ENCODE measurements around the gene PCSK6. TPM values are rescaled to one million over a fixed set of nuclear protein-coding genes. Genes with fewer than 3 reads are reported as not detected.
"Not testable (repeated sequence)": the region's sequence is repeated elsewhere in the genome, so short reads cannot be mapped to it uniquely, and the experiment has no call there.

PCSK6 gene
- total RNA-seq, 1 donor from 2014 or later = 20.9 TPM

DNA sequence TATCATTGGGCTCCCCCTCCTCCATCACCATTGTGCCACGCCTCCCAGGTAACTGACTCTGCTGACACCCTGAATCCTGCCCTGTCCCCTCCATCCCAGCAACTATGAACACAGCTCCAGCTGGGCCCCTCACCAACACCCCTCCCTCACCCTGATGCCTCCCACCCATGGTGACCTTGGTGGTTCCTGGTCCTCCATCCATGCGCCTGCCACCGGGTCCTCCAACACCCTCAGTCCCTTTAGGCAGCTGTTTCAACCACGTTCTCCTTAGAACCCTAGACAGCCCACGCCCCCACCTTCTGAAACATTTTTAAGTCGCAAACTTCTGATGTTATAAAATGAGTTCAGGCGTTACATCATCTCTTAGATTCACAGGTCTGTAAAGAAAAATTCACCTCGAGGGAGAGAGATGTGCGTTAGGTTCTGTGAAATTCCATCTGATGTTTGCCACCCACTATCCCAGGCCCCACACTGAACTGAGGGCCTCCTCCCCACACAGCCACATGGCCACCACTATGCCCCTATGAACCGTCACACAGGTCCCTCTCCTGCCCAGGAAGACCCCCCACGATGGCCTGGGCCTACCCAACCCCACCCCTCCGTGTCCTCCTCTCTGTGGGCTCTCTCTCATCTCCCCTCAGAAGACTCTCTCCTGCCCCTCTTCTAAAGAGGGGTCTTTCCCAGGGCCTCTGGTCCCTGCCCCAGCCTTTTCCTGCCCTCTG, 29.8 kb downstream of the PCSK6 start:
- DNase-seq = no peak

DNA sequence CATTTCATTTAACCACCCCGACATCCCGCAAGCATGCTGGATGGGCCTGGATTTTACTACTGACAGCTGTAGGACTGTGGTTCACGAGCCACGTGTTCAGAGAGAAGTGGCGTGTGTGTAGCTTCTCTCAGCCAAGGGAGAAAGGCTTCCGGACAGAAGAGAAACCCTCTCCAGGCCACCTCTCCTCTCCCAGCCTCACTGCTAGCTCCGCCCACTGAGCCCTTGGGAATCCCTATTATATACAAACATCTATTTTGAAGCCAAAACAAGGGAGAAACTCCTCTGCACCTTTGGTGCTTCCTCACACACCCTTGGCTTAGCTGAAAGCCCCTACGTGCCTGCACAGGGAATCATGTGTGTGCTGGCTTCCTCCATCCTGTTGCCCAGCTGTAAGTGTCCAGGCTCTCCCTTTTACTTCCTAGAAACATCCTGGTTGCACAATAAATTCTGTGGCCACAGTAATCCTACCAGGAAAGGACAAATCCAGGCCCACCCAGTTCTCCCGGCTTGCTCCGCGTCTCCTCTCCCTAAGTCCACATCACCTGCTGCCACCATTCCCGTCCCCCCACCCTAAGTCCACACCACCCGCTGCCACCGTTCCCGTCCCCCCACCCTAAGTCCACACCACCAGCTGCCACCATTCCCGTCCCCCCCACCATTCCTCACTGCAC, 30.5 kb downstream of the PCSK6 start:
- peak; percentile 36 for DNase-seq

DNA sequence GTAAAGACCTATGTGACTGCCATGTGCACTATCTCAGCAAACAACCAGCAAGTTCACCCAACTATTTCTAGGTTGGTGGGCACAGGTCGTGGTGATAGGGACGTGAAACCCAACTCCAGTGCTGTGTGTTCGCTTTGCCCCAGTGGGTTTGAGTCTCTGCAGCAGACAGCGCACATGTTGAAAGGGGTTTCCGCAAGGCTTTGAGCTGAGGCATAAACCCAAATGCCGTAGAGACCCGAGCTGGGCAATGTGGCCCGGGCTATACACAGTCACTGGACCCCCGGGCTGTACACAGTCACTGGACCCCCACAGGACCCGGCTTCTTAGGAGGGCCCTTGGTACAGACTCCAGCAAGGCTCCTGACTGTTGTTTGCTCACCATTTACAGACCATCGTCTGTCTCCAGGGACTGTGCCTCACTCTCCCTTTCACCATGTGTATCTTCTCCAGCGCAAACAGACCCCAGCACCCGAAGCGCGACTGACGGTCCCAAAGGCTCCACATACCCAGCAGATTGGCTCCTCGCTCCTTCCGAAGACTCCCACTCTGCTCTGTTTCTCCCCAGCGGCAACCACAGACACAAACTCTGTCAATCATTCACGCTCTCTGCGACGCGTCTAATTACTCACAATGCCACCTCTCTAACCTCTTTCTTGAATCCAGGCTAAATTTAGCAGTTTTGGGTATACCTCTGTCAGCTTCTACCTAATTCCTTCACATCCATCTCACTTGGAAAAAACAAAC, 31.2 kb downstream of the PCSK6 start:
- no peak for DNase-seq

GRCh38 chr15:101457696-101458095, 31.8 kb downstream of the PCSK6 start:
- DNase-seq = peak; percentile 20

DNA sequence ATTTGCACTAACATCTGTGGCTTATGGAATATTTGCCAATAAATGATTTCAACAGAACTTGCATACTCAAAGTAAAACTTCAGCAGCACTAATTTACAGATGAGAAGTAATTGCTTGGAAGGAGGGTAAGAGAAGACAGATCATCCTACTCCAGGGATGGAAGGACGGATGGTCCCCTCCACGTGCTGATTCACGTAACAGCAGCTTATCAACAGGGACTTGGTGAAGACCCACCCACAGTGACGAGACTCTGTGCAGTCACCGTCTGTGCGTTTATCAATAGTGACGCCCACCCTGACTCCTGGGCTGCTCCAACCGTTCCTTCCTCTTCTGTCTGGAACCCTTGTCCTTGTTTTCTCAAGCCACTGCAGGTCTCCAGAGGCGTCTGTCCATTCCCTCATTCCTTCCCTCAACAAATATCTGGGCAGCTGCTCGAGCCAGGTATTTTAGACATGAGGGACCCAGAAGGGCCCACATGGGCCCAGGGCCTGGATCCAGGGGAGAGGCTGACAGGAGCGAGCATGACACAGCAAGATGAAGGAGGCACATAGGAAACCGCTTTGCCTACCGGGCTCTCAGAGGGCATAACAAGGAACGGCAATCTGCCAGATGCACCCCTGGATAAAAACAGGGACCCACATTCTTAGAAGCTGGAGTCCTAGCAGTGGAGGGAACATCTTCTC, 33.3 kb downstream of the PCSK6 start:
- DNase-seq = peak; percentile 84

DNA sequence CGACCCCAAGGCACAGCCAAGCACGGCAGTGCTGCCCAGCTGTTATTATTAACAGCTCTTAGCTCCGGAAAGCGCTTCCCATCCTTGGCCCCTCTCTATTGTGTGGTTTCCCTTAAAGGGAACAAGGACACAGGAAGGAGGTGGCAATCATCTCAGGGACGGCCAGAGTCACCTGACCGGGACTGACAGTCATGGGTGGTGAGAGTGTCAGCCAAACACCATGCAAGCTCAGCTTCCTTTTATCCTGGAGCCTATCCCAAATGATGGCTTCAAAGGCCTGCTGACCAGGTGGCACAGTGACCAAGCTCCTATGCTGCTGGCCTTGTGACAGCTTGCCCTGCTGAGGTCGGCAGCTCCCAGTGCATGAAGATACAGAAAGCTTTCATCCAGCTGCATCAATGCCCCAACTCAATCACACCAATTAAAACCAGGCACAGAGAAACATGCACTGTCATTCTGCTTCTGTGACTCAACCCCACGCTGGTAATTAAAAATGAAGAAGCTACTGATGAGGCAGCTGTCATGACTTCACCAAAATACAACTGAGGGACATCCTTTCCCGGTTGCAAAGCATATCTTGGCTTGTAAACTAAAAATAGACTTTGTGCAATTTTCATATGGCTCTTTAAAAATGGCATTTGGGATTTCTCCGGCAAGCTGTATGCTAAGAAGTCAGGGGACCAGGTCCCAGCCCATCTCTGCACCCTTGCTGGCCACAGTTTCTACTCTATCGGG, 34.0 kb downstream of the PCSK6 start:
- DNase-seq = peak; percentile 84

GRCh38 chr15:101454781-101455180, 34.7 kb downstream of the PCSK6 start:
- DNase-seq = not testable (repeated sequence)

- no peak for DNase-seq
Observed at GRCh38 chr15:101454365-101454764, 35.1 kb downstream of the PCSK6 start.

DNA sequence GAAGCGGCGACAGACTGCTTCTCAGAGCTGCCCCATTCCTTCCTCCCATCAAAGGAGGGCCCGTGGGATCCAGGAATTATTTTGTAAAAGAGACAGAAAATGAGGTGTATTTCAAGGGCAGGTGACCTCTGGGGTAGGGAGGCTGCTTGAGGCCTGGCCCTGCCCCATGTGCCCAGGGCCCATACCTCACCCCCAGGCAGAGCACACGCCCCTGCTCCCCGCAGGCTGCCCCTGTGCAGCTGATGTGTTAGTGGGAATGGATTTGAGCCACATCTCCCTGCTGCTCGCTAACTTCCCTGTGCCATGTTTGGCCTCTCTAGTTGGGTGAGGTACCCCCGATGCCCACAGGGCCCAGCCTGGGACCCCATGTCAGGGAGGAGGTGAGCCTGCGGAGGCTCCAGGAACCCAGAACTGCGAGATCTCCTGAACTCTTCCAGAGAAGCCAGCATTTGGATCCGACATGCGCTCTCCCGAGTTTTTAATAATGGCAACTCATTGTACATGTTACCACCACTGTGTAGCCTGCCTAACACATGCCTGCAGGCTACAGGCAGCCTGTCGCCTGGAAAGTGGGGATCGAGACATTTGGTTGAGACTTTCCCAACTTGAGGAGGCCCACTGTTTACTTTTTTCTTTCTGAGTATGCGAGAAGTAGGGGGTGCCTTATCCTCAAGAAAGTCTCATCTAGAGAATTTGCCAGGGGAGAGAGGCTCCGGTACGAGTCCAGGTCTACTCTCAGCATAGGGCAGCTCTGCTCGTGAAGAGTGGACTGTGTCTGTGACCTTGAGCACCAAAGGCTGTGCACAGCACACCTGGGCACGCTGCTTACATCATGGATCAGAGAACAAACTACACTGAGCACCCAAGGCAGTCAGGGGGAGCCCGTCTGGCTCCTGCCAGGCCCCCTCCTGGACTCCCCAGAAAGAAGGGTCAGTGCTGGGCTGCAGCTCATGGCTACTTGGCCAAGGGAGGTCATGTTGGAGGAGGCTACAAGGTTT, 36.1 kb downstream of the PCSK6 start:
- no peak for DNase-seq

GRCh38 chr15:101452572-101452971, 36.9 kb downstream of the PCSK6 start:
- no peak for DNase-seq

GRCh38 chr15:101451846-101452245, 37.7 kb downstream of the PCSK6 start:
- peak; percentile 45 for DNase-seq

DNA sequence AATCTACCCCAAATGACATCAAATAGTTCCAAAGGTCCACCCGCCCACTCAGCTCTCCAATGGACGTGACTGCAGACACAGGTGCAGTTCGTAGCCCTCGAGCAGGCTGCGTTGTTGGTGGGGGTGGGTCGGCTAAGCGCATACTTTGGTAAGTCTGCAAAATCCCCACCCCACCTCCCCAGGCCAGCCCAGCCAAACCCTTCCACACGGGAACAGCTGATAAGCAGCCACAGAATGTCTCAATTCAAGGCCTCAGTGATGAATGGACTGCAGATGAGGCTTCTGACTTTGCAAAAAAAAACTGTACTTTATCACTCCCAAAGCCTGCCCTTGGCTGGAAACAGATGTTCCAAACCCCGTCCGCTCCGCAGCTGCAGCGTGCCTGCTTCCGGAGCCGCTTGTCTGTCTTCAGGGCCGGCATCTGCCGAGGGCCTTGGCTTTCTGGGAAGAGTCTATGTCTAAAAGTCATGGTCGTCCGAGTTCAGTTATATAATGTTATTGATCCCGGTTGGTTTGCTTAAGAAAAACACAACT, 38.2 kb downstream of the PCSK6 start:
- DNase-seq = peak; percentile 79

DNA sequence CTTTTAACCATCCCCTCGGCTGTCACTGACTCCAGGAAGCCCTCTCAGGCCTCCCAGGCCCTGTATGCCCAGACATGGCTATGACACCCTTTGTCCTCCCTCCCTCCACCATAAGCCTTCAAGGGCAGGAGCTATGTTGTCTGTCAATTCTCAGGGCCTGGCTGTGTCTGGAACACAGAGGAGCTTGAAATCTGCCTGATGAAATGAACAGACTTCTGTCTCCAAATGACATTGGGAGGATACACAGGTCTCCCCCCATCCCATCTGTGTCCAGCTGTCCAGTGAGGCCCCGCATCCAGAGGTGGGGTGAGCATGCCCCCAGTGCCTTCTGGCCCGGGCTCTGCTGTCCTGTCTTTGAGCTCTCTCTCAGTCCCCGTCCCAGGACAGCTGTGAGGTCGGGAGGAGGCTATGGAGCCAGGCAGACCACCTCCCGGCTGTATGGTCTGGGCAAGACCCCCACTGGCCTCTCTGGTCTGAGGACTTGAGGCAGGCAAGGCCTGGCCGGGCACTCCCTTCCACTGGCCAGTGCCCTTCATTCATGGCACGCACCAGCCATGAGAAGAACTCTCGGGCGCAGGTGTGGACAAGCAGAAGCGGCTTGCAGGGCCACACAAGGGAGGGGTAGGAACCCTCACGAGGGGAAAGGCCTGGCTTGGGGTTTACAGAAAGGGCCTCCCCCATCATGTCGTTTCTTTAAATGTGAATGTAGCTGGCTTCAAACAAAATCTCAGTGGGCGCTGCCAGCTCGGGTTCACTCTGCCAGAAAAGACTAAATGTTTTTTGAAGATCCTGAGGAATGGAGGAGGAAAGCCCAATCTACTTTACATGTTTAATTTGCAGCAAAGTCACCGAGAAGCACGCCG, 38.9 kb downstream of the PCSK6 start:
- DNase-seq = no peak

DNA sequence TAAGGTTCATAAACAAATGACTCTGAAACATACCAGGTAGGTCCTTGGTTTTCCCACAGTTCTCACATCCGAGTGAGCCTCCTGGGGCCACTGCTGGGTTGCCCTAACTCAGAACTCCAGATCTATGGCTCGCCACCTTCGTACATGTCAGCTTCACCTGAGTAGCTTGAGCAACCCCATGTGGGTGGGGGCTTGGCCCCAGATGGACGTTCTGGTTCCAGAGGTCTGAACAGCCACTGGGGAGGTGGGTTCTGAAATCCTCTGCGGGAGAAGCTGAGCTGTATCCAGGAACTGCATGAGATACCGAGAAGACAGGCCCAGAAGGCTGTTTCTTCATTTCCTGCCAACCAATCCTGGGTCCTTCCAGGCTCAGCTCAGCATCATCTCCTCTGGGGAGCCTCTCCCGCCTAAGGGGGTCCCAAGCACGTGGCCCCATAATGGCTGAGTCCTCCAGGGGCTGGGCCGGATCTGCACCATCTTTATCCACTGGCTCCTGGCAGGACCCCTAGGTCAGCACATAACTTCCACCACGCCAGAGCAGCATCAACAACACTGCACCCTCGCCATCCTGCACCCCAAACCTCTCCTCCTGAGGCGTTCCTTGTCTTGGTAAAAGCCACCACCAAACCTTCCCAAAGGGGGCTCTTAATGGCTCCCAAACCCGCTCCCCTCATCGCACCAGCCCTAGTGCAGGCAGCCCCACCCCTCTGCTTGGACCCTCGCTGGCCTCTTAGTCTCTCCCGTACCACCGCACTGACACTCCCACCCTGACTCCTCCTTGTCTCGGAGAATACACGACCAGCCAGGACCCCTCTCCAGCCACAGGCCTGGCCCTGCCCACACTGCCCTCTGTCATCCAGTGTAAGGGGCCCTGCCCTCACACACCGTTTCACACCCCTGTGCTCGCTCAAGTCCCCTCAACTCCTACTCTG, 39.8 kb downstream of the PCSK6 start:
- no peak for DNase-seq

GRCh38 chr15:101448336-101448735, 41.2 kb downstream of the PCSK6 start:
- DNase-seq = no peak

DNA sequence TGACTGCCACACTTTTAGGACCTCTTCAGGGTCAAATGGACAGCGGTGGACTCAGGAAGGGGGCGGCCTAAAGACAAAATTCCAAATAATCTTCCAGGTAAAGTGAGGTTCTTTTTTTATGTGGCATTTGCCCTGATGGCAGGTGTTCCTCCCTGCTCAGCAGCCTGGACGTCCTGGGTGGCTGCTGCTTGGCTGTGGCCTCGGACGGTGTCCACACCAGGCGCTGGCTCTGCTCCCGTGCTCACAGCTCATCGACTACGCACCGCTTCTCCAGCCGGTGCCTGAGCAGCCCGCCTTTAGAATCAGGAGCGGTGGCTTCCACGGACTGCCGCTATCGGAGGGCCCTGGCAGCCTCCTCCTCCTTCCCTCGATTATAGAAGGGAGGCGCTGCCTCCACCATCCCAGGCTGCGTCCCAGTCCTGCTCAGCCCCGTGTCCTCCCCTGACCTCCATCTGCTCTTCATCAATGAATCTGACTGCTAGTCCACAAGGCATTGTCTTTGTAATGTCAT, 41.9 kb downstream of the PCSK6 start:
- DNase-seq = no peak

GRCh38 chr15:101447168-101447533, 42.4 kb downstream of the PCSK6 start:
- no peak for DNase-seq
